ENCODE data around the gene PDE4C.

Gene PDE4C

DNA sequence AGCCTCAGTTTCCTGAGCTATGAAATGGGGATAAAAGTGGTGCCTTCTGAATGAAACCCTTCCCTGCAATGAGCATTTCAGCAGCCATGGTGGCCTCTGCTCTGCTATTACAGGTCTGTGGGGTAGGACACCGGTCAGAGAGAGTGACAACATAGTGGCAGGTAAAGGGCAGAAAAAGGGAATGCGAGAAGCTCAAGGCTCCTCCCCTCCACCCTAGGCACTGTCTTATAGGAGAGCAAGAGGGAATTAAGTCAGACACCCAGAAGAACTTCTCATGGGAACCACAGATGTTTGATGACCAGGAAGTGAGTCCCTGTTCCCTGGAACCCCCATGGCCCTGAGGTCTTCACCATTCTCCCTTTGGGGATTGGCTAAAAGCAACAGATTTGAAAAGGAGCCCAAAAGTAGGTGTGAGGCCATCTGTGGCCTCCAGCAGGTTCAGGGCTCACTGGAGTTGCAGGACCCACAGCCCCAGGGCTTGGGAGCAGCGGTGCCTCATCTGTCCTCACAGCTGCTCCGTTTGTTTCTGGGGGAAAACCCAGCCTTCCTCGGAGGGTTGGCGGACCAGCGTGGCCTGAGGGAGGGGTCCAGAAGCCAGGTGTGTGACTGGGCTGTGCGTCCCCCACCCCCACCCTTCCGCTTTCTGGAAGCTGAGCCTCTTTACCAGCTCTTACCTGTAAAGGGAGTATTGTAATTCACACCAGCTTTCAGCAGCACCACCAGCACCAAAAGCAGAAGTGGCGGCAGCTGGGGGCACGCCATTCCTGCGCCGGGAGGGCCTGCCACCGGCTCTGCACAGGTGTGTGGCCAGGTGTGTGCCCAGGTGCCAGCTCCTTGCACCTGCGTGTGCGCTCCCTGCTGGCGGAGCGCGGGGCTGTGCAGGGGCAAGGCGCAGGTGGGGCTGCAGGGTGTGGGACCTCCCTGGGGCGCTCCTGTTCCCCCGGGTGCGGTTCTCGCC lies 28.6 kb upstream of the PDE4C start:
- no peak for DNase-seq

DNA sequence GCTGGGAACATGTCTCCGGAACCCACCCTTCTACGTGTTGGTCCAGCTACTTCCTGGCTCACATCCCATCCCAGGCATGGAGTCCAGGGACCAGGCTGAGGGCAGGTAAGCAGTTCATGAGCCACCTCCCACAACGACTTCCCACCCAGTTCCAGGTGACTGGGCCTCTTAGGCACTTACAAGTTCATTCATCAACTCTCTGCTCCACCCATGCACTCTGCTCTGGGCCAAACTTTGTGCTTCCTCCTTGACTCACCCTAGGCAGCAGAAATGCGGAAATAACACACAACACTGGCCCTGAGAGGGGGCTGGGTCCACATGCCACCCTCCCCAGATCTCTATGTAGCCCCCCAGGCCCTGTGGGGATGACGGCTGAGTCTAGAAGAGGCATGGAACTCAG lies 27.5 kb upstream of the PDE4C start:
- DNase-seq: no peak

DNA sequence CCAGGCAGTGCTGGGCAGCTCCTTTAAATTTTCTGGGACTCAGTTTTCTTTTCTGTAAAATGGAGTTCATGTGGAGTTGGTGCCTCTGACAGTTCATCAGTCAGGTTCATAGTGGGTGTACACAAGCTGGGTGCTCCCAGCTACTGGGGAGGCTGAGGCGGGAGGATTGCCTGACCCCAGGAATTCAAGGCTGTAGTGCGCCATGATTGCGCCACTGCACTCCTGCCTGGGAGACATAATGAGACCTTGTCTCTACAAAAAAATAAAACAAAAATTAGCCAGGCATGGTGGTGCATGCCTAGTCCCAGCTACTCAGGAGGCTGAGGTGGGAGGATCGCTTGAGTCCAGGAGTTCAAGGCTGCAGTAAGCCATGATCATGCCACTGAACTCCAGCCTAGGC lies 26.9 kb upstream of the PDE4C start:
- no peak for DNase-seq

- DNase-seq: no peak
Measured at GRCh38 chr19:18252370-18252717, 26.1 kb upstream of the PDE4C start.

GRCh38 chr19:18251587-18252369 lies 25.5 kb upstream of the PDE4C start:
- no peak for DNase-seq

GRCh38 chr19:18249834-18250233 lies 23.6 kb upstream of the PDE4C start:
- no peak for DNase-seq

GRCh38 chr19:18245297-18245696 lies 19.1 kb upstream of the PDE4C start:
- DNase-seq: no peak

- DNase-seq: no peak
Measured at GRCh38 chr19:18239303-18239702, 13.1 kb upstream of the PDE4C start.

GRCh38 chr19:18234194-18234593 lies 8.0 kb upstream of the PDE4C start:
- DNase-seq: no peak

GRCh38 chr19:18233224-18233825 lies 7.1 kb upstream of the PDE4C start:
- DNase-seq: no peak

GRCh38 chr19:18232540-18233223 lies 6.4 kb upstream of the PDE4C start:
- DNase-seq: no peak

- no peak for DNase-seq
Measured at GRCh38 chr19:18231775-18232174, 5.5 kb upstream of the PDE4C start.

GRCh38 chr19:18230941-18231734 lies 4.9 kb upstream of the PDE4C start:
- DNase-seq: no peak

DNA sequence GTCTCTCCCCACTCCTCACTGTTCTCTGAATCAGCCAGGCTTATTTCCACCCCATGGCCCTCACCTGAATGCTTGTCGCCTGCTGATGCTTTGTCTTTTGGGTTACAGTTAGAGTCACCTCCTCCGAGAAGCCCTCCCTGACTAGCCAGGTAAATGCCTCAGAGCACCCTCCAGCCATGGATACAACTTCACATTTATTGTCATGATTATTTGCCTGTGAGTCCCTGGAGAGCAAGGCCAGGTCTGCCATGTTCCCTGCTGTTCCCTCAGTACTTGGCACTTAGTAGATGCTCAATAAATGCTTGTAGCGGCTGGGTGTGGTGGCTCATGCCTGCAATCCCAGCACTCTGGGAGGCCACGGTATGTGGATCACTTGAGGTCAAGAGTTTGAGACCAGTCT lies 3.7 kb upstream of the PDE4C start:
- no peak for DNase-seq

DNA sequence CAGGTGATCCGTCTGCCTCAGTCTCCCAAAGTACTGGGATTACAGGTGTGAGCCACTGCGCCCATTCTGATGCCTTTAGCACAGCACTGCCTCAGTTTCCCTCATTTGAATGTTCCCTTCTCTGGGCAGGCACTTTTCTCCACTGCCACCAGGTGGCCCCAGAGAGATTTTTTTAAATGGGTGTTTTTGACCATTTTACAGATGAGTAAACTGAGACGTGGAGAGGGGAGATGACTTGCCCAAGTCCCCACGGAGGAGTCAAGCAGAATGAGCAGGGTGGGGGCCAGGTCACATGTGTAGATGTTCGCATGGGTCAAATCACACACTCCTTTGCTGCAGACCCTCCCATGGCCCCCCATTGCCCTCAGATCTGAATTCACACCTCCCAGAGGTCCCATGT lies 3.2 kb upstream of the PDE4C start:
- no peak for DNase-seq

DNA sequence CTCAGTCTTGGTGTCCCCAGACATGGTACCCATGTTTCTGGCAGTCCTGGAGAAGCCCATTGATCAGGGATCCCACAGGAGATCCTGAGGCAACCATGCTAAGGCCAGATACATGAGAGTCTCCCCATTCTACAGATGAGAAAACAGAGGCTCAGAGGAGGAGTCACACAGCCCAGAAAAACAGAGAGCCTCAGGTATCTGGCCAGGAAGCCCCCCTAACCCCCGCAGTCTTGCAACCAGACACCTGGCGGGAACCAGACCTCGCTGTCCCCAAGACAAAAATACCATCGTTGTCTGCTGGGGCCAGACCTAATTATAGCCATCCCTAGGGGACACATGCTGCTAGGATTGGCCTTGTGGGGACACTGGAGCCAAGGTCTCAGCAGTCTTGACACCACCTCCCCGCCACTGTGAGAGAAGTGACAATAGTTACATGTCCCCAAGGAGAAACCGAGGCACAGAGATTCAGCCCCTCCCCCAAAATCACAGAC lies 1.6 kb upstream of the PDE4C start:
- no peak for DNase-seq

DNA sequence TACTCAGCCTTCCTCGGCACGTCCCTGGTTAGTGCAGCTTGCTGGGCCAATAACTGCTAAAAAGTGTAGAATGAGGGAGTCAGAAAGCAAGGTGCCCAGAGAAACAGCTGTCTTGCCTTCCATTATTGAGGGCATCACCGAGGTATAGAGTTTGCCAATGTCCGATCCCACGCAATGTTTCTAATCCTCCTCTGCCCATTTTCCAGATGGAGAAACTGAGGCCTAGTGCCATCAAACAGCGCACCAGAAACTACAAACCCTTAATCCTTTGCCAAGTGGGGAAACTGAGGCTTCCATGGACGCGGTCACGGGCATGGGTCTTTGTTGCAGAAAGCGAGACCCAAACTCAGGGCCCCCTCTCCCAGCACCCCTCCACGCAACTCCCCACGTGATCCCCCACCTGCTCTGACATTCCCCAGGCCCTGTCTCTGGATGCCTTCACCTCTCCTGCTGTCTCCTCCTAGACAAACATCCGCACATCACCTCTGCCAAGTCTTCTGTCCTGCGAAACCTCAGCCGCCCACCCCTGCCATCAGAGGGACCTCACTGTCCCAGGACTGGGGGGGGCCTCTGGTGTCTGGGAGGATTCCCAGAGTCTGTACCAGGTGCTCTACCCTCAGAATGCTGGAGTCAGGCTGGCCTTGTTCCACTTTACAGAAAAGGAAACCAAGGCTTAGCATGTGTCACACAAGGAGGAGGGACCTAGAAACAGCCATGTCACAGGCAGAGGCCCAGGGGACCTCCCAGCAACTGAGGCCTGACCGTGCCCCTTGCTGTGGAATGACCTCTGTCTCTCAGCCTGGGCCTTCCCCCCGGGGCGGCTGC lies 930 bp upstream of the PDE4C start:
- no peak for DNase-seq

DNA sequence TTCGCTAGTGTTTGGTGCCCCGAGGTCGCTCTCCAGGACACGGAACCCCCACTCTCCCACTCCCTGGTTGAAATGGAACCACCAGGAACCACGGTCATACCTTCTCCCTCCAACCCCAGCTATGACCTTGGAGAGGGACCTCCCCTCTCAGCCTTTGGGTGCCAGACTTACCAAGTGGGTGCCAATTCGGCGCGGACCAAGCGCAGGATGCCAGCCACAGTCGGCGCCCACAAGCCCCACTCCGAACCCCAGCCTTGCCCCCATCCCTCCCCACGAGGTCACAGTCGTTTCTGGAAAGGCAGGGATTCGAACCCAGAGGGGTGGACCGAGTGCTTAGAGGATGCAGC lies 910 bp downstream of the PDE4C start:
- DNase-seq: no peak

GRCh38 chr19:18224525-18225354 lies 1.5 kb downstream of the PDE4C start:
- DNase-seq: peak; percentile 99

GRCh38 chr19:18223860-18224524 lies 2.2 kb downstream of the PDE4C start:
- DNase-seq: no peak

Data from amniotic stem cell (primary cell).